GM12865 (cell line): ENCODE results near the gene ARSD.

Experiments
- DNase-seq: peaks from one replicate; pipeline ENCODE4 v3.0.0; 2010; ENCODE audit warnings: low read depth
- H3K4me3 ChIP-seq: 2 replicates; pipeline ENCODE4 v1.5.1; 2011; ENCODE audit warnings: mild to moderate bottlenecking, low read depth, low read length, control low read depth
- CTCF ChIP-seq: IDR thresholded peaks from 2 replicates; pipeline ENCODE4 v1.5.1; 2011; ENCODE audit warnings: low read length, control low read depth, low read depth, inconsistent platforms; ENCODE audit not compliant: insufficient read depth; ENCODE audit errors: missing control alignments

ARSD gene

DNA sequence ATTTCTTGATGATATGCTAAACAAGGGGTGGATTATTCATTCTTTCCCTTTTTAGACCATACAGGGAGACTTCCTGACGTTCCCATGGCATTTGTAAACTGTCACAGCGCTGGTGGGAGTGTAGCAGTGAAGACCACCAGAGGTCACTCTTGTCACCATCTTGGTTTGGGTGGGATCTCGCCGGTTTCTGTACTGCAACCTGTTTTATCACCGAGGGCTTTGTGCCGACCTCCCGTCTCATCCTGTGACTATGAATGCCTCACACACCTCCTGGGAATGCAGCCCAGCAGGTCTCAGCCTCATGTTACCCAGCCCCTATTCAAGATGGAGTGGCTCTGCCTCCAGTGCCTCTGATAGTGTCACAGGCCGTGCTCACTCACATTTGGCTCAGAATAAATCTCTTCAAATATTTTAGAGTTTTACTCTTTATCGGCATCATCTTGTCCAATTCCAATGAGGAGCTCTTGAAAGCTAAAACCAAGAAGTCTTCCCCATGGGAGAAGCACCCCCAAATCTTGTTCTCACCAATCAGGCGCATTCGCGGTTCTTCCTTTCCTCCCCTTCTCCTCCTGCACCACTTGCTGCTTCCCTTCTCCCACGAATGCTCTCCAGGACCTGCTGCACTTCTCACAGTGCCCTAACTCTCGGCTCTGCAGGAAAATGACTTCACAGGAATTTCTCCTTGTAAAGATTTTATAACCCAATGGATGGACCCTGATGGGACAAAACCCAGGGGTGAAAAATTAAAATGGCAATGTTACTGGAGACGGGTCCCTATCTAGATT is 39.2 kb downstream of the ARSD start:
- peak; percentile 9 for DNase-seq
- H3K4me3 ChIP-seq: peak overlapping the region; percentile 51
- peak; percentile 10 for TF ChIP-seq CTCF

DNA sequence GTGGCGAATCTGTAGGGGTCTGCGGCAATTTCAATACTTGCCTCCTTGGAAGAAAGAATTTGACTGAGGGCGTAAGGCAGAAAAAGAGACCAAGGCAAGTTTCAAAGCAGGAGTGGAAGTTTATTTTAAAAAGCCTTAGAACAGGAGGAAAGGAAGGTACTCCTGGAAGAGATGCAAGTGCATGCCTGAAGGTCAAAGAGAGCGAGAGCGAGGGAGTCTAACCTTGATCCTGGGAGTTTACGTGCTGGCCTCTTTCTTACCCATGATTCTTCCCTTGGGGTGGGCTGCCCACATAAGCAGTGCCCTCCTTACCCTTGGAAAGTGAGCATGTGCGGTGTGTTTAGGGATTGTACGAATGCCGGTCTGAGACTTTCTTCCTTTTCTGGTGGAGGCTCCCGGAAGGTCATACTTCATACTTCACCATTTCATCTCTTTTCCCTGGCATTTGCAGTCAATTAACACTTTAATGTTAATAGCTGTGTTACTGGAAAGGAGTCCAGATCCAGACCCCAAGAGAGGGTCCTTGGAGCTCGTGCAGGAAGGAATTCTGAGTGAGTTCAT is 40.0 kb downstream of the ARSD start:
- no peak for TF ChIP-seq CTCF
- no peak for DNase-seq
- peak overlapping the region; percentile 51 for H3K4me3 ChIP-seq

DNA sequence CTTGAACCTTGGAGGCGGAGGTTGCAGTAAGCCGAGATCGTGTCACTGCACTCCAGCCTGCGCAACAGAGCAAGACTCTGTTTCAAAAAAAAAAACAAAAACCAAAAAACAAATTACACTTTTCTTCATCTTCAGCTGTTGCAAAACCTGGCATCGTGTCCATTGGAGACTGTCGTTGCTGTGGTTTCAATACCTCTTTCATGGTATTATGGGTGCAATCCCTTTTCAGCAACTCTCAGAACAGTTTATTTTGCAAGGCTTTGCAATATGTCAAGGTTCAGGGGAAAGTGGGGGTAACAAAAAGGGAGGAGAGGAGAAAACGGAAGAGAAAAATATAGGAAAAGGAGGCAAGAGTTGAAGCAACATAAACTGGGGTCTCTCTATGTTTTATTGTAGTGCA is 40.8 kb downstream of the ARSD start:
- no peak for TF ChIP-seq CTCF
- DNase-seq: no peak

GRCh38 chrX:2883770-2884169 is 45.4 kb downstream of the ARSD start:
- DNase-seq: no peak
- no peak for TF ChIP-seq CTCF
- H3K4me3 ChIP-seq: no peak overlapping the region

More for the DNA sequence above, 40.8 kb downstream of the ARSD start:
- H3K4me3 ChIP-seq: no peak overlapping the region

GRCh38 chrX:2879670-2880069 is 49.5 kb downstream of the ARSD start:
- TF ChIP-seq CTCF: no peak
- no peak overlapping the region for H3K4me3 ChIP-seq
- no peak for DNase-seq

DNA sequence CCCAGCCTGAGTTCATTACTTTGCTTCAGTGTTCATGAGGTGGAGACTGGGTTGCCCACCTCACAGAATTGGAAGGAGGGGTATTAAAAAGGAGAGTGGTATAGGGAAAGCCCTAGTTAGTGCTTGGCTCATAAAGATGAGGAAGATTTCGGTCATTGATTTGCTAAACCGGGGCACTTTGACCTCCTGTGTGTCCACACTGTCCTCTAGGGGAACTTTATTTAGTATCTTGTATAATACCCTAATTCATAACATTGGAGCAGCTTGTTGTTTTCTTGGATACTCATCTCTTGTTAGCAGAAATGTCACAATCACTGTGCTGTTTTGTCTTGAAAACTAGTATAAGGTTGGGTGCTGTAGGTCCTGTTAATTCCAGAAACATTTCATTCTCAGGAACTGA is 50.6 kb downstream of the ARSD start:
- TF ChIP-seq CTCF: no peak

More for the DNA sequence above, 50.6 kb downstream of the ARSD start:
- DNase-seq: no peak
- no peak overlapping the region for H3K4me3 ChIP-seq
